Stimulated activated memory B cell treated with anti-CD40 and anti-IgM and Interleukin-4, amounts not matched to agents 10 μg/mL and 1 μg/mL and 100 μg/mL, for 72 hours (primary cell): ENCODE results near the gene NTM.

Experiments used
- ATAC-seq: fragments of 150-1000 bp; cut with Tn5 transposase; 2 replicates; pipeline ENCODE4 v1.10.0; 2021
- H3K27ac Mint-ChIP-seq: one replicate; pipeline ENCODE4 v1.8.0; 2022; ENCODE audit warnings: mild to moderate bottlenecking, mixed read lengths
- H3K27me3 Mint-ChIP-seq: one replicate; pipeline ENCODE4 v1.8.0; 2022; ENCODE audit warnings: mixed read lengths
- H3K36me3 Mint-ChIP-seq: one replicate; pipeline ENCODE4 v1.8.0; 2022; ENCODE audit warnings: mixed read lengths
- H3K4me1 Mint-ChIP-seq: one replicate; pipeline ENCODE4 v1.8.0; 2022; ENCODE audit warnings: mixed read lengths
- H3K4me3 Mint-ChIP-seq: one replicate; pipeline ENCODE4 v1.8.0; 2022; ENCODE audit warnings: mild to moderate bottlenecking, moderate library complexity, mixed read lengths
- H3K9me3 Mint-ChIP-seq: one replicate; pipeline ENCODE4 v1.8.0; 2022; ENCODE audit warnings: mixed read lengths

Gene NTM

GRCh38 chr11:132248580-132248979 is 878.2 kb downstream of the NTM start:
- Mint-ChIP-seq H3K9me3 (peaks cover 3% of the 10 kb centered on the region), H3K36me3 (no peaks in the 10 kb centered on the region)

DNA sequence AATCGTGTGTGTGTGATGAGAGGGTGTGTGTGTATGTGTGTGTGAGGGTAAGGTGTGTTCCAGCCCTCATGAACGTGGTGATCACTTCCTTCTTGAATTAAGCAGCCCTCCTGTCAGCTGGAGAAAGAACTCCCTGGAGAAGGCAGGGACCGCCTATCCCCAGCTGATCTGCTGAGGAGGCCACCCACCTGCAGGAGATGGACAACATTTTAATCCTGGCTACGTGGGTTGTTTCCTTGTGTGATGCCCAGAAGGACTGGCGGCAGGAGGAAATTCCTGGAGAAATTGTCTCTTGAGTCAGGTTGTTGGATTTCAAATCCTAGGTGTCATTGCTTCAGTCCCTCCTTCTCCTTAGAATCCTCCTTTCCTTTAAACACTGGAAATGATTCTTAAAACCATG is 878.8 kb downstream of the NTM start:
- ATAC-seq, result no peak
- no peaks in the 10 kb centered on the region for H3K4me1 Mint-ChIP-seq
- H3K9me3 Mint-ChIP-seq, result peaks cover 3% of the 10 kb centered on the region
- H3K27ac Mint-ChIP-seq, result no peak overlapping the region
- no peaks in the 10 kb centered on the region for H3K36me3 Mint-ChIP-seq
- H3K27me3 Mint-ChIP-seq, result no peaks in the 10 kb centered on the region
- no peak overlapping the region for H3K4me3 Mint-ChIP-seq

More at GRCh38 chr11:132248580-132248979, 878.2 kb downstream of the NTM start:
- Mint-ChIP-seq H3K4me1 (no peaks in the 10 kb centered on the region), H3K27me3 (no peaks in the 10 kb centered on the region), H3K4me3 (no peak overlapping the region), H3K27ac (no peak overlapping the region)
- no peak for ATAC-seq

GRCh38 chr11:132251061-132251460 is 880.6 kb downstream of the NTM start:
- ATAC-seq, result no peak
- Mint-ChIP-seq H3K9me3 (peaks cover 3% of the 10 kb centered on the region), H3K4me3 (no peak overlapping the region), H3K36me3 (no peaks in the 10 kb centered on the region), H3K27me3 (no peaks in the 10 kb centered on the region), H3K27ac (no peak overlapping the region), H3K4me1 (no peaks in the 10 kb centered on the region)

GRCh38 chr11:132253469-132254264 is 883.3 kb downstream of the NTM start:
- H3K9me3 Mint-ChIP-seq, result peaks cover 3% of the 10 kb centered on the region
- no peaks in the 10 kb centered on the region for H3K36me3 Mint-ChIP-seq
- H3K4me3 Mint-ChIP-seq, result no peak overlapping the region
- no peaks in the 10 kb centered on the region for H3K4me1 Mint-ChIP-seq
- no peak overlapping the region for H3K27ac Mint-ChIP-seq
- ATAC-seq, result no peak
- no peaks in the 10 kb centered on the region for H3K27me3 Mint-ChIP-seq

DNA sequence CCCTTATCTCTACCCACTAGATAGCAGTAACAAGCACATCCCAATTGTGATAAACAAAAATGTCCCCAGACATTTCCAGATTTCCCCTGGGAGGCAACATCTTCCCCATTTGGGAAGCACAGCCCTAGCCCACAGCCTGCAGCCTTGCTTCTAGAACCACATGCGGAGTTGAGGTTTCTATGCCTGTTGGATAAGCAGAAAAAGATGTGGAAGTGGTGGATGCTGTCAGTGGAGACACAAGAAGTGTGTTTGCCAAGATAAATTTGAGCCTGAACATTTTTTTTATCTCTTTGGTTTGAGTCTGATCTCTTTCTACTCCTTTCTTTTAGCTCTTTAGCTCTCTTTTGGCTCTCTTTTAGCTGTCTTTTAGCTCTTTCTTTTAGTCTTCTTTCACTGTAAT is 884.5 kb downstream of the NTM start:
- Mint-ChIP-seq H3K4me1 (no peaks in the 10 kb centered on the region), H3K27ac (no peak overlapping the region), H3K27me3 (no peaks in the 10 kb centered on the region), H3K9me3 (peaks cover 3% of the 10 kb centered on the region), H3K36me3 (no peaks in the 10 kb centered on the region), H3K4me3 (no peak overlapping the region)
- no peak for ATAC-seq

GRCh38 chr11:132256528-132257279 is 886.3 kb downstream of the NTM start:
- H3K27ac Mint-ChIP-seq, result no peak overlapping the region
- no peak overlapping the region for H3K4me3 Mint-ChIP-seq
- no peaks in the 10 kb centered on the region for H3K36me3 Mint-ChIP-seq
- no peaks in the 10 kb centered on the region for H3K9me3 Mint-ChIP-seq
- H3K27me3 Mint-ChIP-seq, result no peaks in the 10 kb centered on the region
- no peak for ATAC-seq
- H3K4me1 Mint-ChIP-seq, result no peaks in the 10 kb centered on the region

- no peak overlapping the region for H3K27ac Mint-ChIP-seq
- H3K9me3 Mint-ChIP-seq, result no peaks in the 10 kb centered on the region
- H3K36me3 Mint-ChIP-seq, result no peaks in the 10 kb centered on the region
- ATAC-seq, result no peak
- H3K27me3 Mint-ChIP-seq, result no peaks in the 10 kb centered on the region
- no peak overlapping the region for H3K4me3 Mint-ChIP-seq
- no peaks in the 10 kb centered on the region for H3K4me1 Mint-ChIP-seq
Measured at GRCh38 chr11:132257871-132258270, 887.5 kb downstream of the NTM start.

DNA sequence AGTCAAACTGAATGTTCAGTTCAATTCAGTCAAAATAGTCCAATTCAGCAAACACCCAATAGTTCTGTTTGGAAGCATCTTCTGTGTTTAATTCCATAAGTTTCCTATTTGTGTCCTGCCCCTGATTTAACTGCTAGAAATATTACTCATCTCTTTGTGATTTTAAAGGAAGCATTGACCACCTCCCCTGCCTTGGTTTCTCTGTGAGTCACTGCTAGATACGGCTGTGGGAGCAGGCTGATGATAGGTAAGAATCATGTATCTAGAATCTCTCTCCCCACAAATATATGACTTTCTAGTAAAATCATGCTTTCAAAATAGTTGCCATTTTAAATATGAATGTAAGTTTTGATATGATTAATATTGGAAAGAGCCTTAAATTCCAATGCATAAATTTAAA is 888.5 kb downstream of the NTM start:
- no peak for ATAC-seq
- Mint-ChIP-seq H3K36me3 (no peaks in the 10 kb centered on the region), H3K27me3 (no peaks in the 10 kb centered on the region), H3K9me3 (no peaks in the 10 kb centered on the region), H3K27ac (no peak overlapping the region), H3K4me1 (no peaks in the 10 kb centered on the region), H3K4me3 (no peak overlapping the region)

- Mint-ChIP-seq H3K4me3 (no peak overlapping the region), H3K27me3 (no peaks in the 10 kb centered on the region), H3K27ac (no peak overlapping the region)
Measured at GRCh38 chr11:132260636-132261035, 890.2 kb downstream of the NTM start.

DNA sequence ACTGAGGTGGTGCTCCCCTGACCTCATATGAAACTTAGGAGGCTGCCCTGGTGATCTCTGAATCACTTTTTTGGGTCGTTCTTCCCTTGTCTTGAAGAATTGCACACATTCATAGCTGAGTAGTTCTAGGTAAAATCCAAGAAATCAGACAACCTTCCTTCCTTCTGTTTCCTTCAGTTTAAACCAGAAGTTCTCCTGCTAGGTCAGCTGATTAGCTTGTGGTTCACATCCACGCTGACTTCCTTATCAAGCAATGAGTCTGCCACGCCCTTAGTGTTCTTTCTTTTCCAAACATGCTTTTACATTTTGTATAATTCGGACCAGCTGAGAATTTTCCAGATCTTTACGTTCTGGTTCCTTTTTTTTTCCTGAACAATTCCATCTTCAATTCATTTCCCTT is 892.8 kb downstream of the NTM start:
- H3K27ac Mint-ChIP-seq, result no peak overlapping the region
- H3K9me3 Mint-ChIP-seq, result peaks cover 3% of the 10 kb centered on the region
- ATAC-seq, result no peak
- H3K4me1 Mint-ChIP-seq, result no peaks in the 10 kb centered on the region
- H3K27me3 Mint-ChIP-seq, result no peaks in the 10 kb centered on the region
- H3K36me3 Mint-ChIP-seq, result no peaks in the 10 kb centered on the region
- no peak overlapping the region for H3K4me3 Mint-ChIP-seq

More at GRCh38 chr11:132260636-132261035, 890.2 kb downstream of the NTM start:
- no peaks in the 10 kb centered on the region for H3K36me3 Mint-ChIP-seq
- ATAC-seq, result no peak
- H3K9me3 Mint-ChIP-seq, result no peaks in the 10 kb centered on the region
- H3K4me1 Mint-ChIP-seq, result no peaks in the 10 kb centered on the region

DNA sequence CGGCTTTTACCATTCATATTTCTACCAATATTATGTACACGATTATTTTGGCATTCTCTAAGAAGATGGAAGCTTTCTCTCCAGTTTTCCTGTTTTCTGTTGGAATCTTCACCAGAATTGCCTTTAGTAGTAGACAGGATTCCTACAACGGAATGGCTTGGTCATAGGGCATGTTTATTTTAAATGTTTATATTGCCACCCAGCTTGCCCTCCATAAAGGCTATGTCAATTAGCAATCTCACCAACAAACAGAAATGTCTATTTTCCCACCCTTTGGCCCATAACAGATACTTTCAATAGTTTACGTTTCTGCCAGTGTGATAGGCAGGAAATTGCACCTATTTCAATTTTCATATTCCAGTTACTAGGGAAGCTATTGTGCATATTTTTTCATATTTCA is 893.5 kb downstream of the NTM start:
- Mint-ChIP-seq H3K9me3 (peaks cover 6% of the 10 kb centered on the region), H3K4me1 (no peaks in the 10 kb centered on the region), H3K27ac (no peak overlapping the region), H3K36me3 (no peaks in the 10 kb centered on the region), H3K27me3 (no peaks in the 10 kb centered on the region), H3K4me3 (no peak overlapping the region)
- ATAC-seq, result no peak

DNA sequence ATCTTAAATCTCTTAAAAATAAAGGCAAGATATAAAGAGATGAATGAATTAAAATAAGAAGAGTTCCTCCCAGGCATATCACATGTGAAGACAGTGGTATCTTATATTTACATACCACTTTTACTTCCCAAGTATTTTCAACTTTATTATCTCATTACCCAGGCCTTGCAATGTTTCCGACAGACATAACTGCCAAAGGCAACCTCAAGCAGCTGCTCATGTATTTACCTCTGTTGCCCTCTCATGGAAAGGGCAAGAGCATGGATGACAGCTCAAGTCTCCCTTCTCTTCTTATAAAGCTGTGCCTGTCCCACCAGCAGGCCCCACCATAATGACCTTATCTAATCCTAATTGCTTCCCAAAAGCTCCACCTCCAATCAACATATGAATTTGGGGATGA is 894.2 kb downstream of the NTM start:
- no peak for ATAC-seq
- Mint-ChIP-seq H3K4me1 (no peaks in the 10 kb centered on the region), H3K9me3 (peaks cover 6% of the 10 kb centered on the region), H3K36me3 (no peaks in the 10 kb centered on the region), H3K27me3 (no peaks in the 10 kb centered on the region), H3K4me3 (no peak overlapping the region), H3K27ac (no peak overlapping the region)

GRCh38 chr11:132278801-132279574 is 908.6 kb downstream of the NTM start:
- no peak for ATAC-seq
- Mint-ChIP-seq H3K4me1 (no peaks in the 10 kb centered on the region), H3K4me3 (no peak overlapping the region), H3K27ac (no peak overlapping the region), H3K9me3 (peaks cover 6% of the 10 kb centered on the region), H3K27me3 (no peaks in the 10 kb centered on the region), H3K36me3 (no peaks in the 10 kb centered on the region)

- peaks cover 3% of the 10 kb centered on the region for H3K9me3 Mint-ChIP-seq
- H3K4me3 Mint-ChIP-seq, result no peak overlapping the region
- no peaks in the 10 kb centered on the region for H3K27me3 Mint-ChIP-seq
- no peak for ATAC-seq
- no peaks in the 10 kb centered on the region for H3K36me3 Mint-ChIP-seq
- H3K27ac Mint-ChIP-seq, result no peak overlapping the region
- H3K4me1 Mint-ChIP-seq, result no peaks in the 10 kb centered on the region
Measured at GRCh38 chr11:132284048-132284447, 913.6 kb downstream of the NTM start.

GRCh38 chr11:132284611-132285010 is 914.2 kb downstream of the NTM start:
- no peak for ATAC-seq
- no peaks in the 10 kb centered on the region for H3K4me1 Mint-ChIP-seq

More at GRCh38 chr11:132284611-132285010, 914.2 kb downstream of the NTM start:
- Mint-ChIP-seq H3K36me3 (no peaks in the 10 kb centered on the region), H3K4me3 (no peak overlapping the region), H3K9me3 (peaks cover 1% of the 10 kb centered on the region), H3K27me3 (no peaks in the 10 kb centered on the region), H3K27ac (no peak overlapping the region)
